Hematopoietic multipotent progenitor cell treated with erythropoietin and hydrocortisone succinate and interleukin-3 and kit ligand, for 6 days (in vitro differentiated cells): ENCODE measurements around the gene MINDY4.

Experiments
- DNase-seq: peaks from one replicate; pipeline ENCODE4 v3.0.0-alpha.2; 2015

Gene MINDY4

DNA sequence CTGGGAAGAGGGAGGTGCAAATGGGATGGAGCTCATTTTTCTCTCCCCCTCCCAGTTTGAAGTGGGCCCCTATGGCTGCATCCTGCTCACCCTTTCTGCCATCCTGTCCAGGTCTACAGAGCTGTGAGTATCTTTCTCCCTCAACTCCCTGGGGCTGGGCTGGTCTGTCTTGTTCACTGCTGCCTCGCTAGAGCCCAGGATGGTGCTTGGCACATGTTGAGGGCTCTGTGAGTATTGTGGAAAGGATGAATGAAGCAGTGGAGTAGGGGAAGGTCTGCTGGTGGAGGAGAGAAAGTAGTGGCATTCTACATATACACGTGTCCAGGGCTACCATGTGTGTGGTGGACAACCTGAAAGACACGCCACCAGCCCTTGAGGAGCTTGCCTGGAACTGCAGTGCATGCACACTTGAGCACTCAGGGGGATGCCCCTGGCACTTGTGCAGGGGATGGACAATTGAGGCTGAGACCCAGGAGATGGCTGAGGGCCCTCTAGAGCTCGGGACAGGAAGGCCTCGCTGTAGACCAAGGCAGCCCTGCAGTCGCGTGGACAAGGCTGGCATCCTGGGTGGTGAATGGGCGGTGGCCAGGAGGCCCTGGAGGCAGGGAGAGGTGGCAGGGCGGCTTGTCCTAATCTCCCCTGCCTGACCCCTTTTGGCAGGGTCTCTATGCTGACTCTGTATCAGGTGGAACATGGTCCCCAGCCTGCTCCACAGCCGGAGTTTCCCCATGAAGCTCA is 88.2 kb downstream of the MINDY4 start:
- no peak for DNase-seq

DNA sequence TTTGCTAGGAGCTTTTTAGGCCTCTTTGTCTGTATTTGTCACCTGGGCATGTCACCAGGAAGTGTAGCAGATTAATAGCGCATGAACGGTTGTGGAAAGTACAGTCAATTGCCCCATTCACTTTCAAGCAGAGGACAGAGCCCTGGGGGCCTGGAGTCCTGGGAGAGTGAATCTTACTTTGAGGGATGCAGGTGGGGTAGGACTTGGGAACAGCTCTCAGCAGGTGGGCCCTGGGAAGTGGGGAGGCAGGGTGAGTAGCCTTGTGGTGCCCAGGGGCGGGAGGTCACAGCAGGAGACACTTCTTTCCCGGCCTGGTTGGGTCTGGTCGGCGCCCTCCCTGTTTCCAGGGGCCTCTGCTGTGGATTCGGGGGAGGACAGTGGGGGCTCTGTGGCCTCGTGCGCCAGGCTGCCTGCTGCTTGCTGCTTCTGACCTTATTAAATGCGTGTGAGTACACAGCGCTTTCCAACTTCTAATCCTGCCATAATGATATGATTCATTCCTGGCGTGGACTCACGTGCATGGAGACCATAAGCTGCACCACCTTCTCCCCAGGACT is 88.8 kb downstream of the MINDY4 start:
- DNase-seq, result no peak

DNA sequence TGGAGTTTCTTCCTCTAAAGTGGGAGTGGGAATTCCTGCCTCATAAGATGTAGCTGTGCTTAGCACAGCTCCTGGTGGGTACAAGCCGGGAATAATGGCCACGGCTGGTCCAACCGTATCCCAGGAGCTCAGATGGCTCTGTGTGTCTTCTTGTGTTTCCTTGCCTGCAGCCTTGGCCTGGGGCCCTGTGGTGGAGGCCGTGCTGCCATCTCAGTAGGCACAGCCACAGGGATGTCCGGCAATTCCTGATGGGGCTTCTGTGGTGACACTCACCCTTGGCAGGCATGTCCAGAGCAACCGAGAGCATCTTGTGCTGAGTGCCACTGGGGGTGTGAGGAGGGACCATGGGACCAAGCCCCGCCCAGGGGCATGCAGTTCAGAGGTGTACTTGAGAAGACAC is 90.4 kb downstream of the MINDY4 start:
- DNase-seq, result no peak

- DNase-seq, result no peak
Observed at GRCh38 chr7:30862995-30863705, 91.9 kb downstream of the MINDY4 start.

GRCh38 chr7:30863706-30864035 is 92.5 kb downstream of the MINDY4 start:
- DNase-seq, result no peak

- no peak for DNase-seq
Observed at GRCh38 chr7:30864101-30864500, 92.9 kb downstream of the MINDY4 start.

DNA sequence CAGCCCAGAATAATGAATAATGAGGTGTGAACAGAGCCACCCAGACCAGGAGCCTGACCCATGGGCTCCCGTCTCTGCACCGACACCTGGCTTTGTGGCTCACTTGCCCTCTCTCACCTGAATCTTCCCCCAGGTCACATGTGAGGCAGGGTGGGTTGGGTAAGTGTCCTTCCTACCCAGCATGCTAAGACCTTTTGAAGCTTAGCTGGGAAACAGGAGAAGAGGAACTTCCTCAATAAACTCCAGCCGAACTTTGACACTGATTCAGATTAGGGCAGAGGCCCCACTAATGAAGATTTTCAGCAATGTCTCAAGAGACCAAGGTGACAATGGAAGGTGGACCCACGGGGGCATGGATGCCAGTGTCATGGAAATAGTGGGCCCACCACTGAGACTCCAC is 93.9 kb downstream of the MINDY4 start:
- DNase-seq, result no peak

- no peak for DNase-seq
Observed at GRCh38 chr7:30865821-30866220, 94.6 kb downstream of the MINDY4 start.

DNA sequence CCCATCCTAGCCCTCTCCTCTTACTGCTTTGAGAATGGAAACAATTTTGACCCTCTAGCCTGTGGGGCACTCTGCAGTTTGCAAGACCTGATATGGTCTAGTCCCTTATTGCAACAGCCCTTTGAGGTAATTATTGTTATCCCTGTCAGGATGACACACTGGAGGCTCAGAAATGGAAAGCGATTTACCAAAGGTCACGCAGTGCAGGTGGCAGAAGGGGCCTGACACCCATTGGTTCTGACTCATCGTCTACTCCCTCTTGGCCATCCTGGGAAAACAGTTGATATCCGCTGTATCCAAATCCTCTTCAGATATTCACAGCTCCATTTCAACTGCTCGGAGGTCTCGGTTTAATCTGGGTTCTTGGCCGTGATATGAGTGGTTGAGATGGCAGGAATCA is 95.7 kb downstream of the MINDY4 start:
- no peak for DNase-seq

GRCh38 chr7:30867483-30867882 is 96.3 kb downstream of the MINDY4 start:
- no peak for DNase-seq

- no peak for DNase-seq
Observed at GRCh38 chr7:30869794-30870611, 98.8 kb downstream of the MINDY4 start.

GRCh38 chr7:30870821-30871518 is 99.8 kb downstream of the MINDY4 start:
- DNase-seq, result no peak

DNA sequence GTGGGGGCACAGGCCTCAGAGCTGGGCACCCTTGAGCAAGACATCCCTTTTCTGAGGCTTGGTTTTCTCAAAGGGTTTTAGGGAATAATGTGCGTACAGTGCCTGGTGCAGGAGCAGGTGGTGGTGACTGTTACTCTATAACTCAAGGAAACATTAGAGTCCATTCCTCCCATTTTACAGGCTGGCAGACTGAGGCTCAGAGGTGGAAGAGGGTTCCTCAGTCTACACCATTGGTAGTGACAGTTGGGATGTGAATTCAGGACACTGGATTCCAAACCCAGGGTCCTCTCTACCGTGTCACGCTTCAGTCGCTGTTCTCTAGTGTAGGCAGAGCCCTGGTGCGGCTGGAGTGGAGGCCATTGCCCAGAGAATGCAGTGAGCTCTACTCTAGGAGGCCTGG is 100.4 kb downstream of the MINDY4 start:
- no peak for DNase-seq

DNA sequence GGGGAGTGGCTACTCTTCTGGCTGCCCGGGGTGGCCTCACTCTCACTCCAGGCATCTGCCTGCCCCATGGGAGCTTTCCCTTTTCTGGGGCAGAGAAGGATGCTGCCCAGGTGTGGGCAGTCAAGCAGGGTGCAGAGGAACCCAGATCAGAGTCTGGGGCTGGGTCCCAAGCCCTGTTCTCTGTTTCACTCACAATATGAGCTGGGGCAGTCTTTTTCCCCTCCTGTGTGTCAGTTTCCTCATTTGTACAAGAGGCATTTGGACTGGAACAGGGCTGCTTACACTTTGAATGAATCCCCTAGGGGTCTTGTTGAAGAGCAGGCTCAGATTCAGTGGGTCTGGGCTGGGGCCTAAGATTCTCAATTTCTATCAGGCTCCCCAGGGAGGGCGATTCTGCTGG is 102.0 kb downstream of the MINDY4 start:
- no peak for DNase-seq

- no peak for DNase-seq
Observed at GRCh38 chr7:30873656-30874055, 102.4 kb downstream of the MINDY4 start.

GRCh38 chr7:30874656-30875302 is 103.6 kb downstream of the MINDY4 start:
- no peak for DNase-seq

- DNase-seq, result no peak
Observed at GRCh38 chr7:30877015-30877769, 106.0 kb downstream of the MINDY4 start.

DNA sequence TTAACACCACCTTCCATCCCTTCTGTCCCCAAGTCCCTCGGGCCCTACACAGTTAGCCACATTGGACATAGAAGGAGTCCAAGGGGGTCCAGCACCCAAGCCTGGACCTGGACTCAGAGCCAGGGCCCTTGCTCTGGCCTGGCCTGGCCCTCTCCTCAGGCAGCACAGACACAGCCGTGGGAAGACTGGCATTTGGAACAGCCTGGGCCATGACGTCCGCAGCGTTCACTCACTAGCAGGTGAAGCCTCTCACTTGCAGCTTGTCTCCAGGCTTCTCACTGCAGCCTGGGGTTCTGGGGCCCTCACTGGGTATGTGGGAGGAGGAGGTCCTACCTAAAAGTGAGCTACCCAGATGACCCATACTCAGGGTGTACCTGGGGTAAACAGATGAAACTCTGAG is 106.8 kb downstream of the MINDY4 start:
- DNase-seq, result no peak

DNA sequence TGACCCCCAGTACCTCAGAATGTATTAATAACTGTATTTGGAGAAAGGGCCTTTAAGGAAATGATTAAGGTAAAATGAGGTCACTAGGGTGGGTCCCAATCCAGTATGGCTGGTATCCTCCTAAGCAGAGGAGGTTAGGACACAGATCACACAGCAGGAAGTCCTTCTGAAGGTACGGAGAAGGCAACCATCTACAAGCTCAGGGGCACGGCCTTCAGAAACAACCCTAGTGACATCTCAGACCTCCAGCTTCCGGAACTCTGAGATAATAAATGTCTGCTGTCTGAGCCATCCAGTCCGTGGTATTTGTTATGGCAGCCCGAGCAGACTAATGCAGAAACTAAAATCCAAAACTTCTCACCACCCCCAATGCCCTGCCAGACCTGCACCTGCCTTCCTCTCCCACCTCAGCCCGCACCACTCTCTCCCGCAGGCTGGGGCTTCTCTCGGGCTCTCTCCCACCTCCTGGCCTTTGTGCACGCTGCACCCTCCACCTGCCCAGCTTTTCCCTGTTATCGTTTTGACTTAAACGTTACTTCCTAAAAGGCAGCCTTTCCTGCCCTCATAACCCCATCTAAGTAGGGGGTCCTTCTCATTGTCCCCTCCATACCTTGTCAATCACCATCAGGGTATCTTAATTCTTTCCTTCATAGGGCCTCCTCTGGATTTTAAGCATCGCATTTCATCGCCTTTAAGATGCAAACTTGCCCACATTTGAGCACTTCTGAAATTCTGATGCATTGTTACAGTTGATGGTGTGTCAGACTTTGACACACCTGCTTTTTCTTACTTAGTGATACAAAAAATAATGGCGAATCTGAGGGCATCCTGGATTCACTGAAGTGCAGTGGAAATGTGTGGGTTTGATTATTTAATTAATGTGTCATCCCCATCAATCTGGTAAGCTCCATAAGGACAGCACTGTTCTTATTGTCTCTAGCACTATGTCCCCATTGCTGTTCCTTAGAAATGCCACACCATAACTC is 108.2 kb downstream of the MINDY4 start:
- no peak for DNase-seq

DNA sequence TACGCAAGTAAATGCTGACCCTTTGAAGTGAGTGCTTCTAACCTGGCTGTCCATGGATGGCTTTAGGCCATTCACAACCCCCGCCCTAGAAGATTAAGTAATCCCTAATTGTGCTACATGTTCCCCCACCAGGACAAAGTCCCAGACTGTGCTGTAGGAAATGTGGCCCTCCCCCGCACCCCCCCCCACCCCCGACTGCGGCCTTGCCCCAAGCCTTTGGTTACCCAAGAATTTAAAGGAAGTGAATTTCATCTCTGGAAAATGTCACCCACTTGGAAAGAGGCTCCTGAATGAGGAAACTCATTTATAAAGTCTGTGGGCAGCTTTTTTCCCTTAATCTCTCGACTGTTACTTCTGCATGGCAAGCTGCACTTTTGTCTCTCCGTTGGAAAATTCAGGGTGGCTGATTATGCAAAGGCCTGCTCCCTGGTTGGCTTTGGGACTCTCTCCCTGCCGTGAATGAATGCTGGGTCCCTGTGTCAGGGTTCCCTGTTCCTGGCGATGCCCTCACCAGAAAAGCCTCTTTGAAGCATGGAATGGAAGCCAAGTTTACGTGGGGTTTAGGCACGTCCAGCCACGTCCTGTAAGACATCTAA is 109.0 kb downstream of the MINDY4 start:
- DNase-seq, result no peak
